GM23338 (cell line): Measurements from ENCODE around the gene KAZN.

Source experiments
- EZH2 ChIP-seq: fragments of 200-600 bp; sonication (generic); IDR thresholded peaks from one replicate; pipeline ENCODE4 v1.8.0; 2017; ENCODE audit warnings: antibody characterized with exemption, mild to moderate bottlenecking, low read depth; ENCODE audit not compliant: unreplicated experiment
- JUNB ChIP-seq: IDR thresholded peaks from one replicate; pipeline ENCODE4 v1.6.1; 2016; ENCODE audit warnings: antibody characterized with exemption; ENCODE audit not compliant: unreplicated experiment
- POLR2AphosphoS5 ChIP-seq: IDR thresholded peaks from 2 replicates; pipeline ENCODE4 v1.6.1; 2016; ENCODE audit warnings: antibody characterized with exemption, low read depth
- ZNF114 ChIP-seq: fragments of 250-450 bp; sonication (Bioruptor Pico); IDR thresholded peaks from 2 replicates; pipeline ENCODE4 v1.5.0; 2020; ENCODE audit warnings: mild to moderate bottlenecking, moderate library complexity
- TF ChIP-seq, protein P1 (sequence below), 2 experiments: fragments of 200-600 bp in 1 of 2; sonication (generic) in 1 of 2; conservative IDR thresholded peaks; 2 replicates each; pipeline versions ENCODE4 v1.5.1 to v1.6.1; 2016 to 2017; ENCODE audit warnings: antibody characterized with exemption in 2 of 2, low read depth in 2 of 2, mild to moderate bottlenecking in 2 of 2, moderate library complexity in 1 of 2
- TF ChIP-seq, protein P2 (sequence below): IDR thresholded peaks from one replicate; pipeline ENCODE4 v1.6.1; 2018; ENCODE audit warnings: antibody characterized with exemption; ENCODE audit not compliant: unreplicated experiment

DNA sequence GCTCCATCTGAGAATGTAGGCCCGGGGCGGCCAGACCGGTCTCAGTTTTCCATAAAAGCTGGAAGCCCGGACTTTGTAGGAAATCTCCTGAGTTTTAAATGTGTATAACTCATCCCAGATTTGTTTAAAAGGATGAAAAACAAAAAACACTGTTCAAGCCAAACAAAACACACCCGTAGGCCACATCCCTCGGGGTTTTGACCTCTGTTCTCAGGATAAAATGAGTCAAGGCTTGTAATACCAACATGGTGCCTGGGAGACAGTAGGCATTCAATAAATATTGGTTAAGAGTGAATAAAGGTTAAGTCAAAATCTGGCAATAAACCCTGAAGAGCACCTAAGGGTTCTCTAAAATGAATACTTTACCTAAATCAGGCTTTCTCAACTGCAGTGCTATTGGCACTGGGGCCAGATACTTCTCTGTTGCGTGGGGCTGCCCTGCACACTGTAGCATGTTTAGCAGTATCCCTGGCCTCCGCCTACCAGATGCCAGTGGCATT, 55.0 kb downstream of the KAZN start:
- TF ChIP-seq, protein P1, sequence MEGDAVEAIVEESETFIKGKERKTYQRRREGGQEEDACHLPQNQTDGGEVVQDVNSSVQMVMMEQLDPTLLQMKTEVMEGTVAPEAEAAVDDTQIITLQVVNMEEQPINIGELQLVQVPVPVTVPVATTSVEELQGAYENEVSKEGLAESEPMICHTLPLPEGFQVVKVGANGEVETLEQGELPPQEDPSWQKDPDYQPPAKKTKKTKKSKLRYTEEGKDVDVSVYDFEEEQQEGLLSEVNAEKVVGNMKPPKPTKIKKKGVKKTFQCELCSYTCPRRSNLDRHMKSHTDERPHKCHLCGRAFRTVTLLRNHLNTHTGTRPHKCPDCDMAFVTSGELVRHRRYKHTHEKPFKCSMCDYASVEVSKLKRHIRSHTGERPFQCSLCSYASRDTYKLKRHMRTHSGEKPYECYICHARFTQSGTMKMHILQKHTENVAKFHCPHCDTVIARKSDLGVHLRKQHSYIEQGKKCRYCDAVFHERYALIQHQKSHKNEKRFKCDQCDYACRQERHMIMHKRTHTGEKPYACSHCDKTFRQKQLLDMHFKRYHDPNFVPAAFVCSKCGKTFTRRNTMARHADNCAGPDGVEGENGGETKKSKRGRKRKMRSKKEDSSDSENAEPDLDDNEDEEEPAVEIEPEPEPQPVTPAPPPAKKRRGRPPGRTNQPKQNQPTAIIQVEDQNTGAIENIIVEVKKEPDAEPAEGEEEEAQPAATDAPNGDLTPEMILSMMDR (conservative IDR thresholded peaks at IDR 0.05; ENCODE audit: low read depth in 2 of 2) = no peak
- TF ChIP-seq, protein P2, sequence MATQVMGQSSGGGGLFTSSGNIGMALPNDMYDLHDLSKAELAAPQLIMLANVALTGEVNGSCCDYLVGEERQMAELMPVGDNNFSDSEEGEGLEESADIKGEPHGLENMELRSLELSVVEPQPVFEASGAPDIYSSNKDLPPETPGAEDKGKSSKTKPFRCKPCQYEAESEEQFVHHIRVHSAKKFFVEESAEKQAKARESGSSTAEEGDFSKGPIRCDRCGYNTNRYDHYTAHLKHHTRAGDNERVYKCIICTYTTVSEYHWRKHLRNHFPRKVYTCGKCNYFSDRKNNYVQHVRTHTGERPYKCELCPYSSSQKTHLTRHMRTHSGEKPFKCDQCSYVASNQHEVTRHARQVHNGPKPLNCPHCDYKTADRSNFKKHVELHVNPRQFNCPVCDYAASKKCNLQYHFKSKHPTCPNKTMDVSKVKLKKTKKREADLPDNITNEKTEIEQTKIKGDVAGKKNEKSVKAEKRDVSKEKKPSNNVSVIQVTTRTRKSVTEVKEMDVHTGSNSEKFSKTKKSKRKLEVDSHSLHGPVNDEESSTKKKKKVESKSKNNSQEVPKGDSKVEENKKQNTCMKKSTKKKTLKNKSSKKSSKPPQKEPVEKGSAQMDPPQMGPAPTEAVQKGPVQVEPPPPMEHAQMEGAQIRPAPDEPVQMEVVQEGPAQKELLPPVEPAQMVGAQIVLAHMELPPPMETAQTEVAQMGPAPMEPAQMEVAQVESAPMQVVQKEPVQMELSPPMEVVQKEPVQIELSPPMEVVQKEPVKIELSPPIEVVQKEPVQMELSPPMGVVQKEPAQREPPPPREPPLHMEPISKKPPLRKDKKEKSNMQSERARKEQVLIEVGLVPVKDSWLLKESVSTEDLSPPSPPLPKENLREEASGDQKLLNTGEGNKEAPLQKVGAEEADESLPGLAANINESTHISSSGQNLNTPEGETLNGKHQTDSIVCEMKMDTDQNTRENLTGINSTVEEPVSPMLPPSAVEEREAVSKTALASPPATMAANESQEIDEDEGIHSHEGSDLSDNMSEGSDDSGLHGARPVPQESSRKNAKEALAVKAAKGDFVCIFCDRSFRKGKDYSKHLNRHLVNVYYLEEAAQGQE = no peak
- TF ChIP-seq EZH2 (no peak), ZNF114 (CRISPR knock-in tag) (no peak), JUNB (no peak), POLR2AphosphoS5 (no peak)
